HG03432 (cell line): ENCODE results near the gene TKTL1.

Experiments used
- ATAC-seq: cut with Tn5 transposase; IDR thresholded peaks from one replicate; pipeline ENCODE4 v1.9.1; 2021; ENCODE audit warnings: mild to moderate bottlenecking, moderate library complexity; ENCODE audit not compliant: unreplicated experiment

Gene TKTL1

GRCh38 chrX:154358829-154359228 lies 63.2 kb downstream of the TKTL1 start:
- ATAC-seq = no peak

DNA sequence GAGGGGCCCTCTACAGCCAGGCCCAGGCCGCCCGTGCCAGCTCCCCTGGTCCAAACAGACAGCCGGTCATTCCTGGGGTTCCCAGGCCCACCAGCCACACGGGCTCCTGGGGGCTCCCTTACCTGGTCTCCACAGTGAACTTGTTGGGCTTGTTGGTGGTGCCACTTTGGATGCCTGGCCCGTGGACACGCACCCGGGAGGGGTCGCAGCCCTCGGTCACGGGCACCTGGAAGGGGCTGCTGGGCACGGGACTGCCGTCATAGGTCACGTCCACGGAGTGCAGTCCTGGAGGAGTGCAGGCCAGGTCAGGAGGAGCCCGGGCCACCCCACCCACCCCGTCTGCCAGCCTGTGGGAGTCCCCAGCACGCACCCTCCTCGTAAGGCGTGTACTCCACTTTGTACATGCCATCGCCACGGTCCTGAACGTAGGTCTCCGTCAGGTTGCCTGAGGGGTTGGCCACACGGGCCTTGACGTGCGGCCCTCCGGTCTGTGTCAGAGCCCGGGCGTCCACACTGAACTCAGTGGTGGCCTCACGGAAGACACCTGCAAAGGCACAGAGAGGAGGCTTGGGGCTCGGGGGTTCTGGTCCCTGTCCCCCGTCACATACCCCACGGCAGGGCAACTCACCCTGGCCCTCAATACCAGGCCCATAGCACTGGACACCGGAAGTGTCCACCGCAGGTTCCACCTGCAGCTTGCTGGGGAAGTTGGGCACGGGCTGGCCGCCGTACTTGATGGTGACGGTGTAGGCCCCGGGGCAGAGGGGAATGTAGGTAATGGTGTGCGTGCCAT lies 64.0 kb downstream of the TKTL1 start:
- no peak for ATAC-seq

DNA sequence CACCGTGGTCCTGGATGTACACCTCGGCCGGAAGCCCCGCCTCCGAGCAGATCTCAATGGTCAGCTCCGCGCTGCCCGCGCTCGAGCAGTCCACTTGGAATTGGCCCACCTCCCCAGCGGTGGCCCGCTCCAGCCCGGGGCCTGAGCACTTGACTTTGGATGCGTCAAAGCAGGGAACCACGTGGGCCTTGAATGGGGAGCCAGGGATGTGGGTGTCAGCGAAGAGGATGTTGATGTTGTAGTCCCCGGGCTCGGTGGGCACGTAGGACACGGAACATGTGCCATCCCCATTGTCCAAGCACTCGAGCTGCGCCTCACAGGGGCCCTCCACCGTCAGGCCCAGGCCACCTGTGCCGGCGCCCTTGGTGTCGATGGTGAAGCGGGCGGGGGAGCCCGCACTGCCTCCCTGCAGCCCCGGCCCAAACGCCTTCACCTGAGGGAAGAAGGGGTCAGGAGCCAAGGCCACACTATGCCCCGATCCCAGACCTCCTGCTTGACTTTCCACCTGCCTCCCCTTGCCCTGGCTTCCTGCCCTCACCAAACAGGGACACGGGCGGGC lies 64.6 kb downstream of the TKTL1 start:
- no peak for ATAC-seq

DNA sequence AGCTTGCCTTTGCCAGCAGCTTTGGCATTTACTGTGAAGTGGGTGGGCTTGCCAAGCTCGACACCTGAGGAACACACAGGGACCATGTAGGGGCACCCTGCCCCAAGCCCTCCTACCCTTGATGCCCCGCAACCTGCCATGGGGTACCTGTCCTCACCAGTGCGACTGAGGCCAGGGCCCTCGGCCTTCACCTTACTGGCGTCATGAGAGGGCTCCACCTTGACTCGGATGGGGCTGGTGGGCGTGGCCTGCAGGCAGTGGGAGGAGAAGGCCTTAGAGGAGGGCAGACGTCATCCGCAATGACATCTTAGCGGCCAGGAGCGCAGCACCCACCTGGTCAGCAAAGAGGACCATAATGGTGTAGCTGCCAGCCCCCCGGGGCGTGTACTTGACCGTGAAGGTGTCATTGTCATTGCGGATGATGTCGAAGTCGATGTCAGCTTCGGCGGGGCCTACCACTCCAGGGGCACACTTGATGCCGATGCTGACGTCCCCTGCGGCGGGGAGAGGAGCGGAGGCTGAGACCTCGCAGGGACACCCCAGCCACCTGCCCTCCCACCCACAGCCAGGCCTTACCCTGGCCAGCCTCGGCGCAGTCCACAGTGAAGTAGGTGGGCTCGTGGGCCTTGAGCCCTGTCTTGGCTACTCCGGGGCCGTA lies 66.6 kb downstream of the TKTL1 start:
- no peak for ATAC-seq

DNA sequence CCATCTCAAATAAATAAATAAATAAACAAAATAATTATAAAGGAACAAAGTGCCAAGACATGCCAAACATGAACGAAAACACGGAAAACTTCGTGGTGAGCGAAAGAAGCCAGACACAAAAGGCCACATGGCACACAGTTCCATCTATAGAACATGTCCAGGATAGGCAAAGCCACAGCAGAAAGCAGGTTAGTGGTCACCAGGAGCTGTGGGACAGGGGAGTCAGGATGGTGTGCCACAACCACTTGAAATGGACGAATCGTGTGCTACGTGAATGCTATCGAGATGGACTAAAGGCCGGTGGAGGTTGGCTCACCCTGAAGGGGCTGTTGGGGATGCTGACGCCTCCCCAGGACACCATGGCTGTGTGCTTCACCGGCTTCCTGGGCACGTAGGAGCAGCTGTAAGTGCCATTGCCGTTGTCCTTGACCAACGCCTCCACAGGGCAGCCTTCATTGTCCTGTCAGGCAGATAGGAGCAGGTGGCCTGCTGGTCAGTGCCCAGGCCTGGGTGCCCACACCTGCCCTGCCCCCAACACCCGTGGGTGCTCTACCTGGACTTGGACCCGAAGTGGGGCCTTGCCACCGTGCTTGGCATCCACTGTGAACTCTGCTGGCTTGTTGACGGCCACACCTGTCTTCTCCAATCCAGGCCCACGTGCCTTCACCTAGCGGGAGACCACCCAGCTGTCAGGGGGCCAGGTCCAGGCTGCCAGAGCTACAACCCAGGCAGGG lies 68.3 kb downstream of the TKTL1 start:
- no peak for ATAC-seq

- no peak for ATAC-seq
Observed at GRCh38 chrX:154365052-154365600, 69.5 kb downstream of the TKTL1 start.

DNA sequence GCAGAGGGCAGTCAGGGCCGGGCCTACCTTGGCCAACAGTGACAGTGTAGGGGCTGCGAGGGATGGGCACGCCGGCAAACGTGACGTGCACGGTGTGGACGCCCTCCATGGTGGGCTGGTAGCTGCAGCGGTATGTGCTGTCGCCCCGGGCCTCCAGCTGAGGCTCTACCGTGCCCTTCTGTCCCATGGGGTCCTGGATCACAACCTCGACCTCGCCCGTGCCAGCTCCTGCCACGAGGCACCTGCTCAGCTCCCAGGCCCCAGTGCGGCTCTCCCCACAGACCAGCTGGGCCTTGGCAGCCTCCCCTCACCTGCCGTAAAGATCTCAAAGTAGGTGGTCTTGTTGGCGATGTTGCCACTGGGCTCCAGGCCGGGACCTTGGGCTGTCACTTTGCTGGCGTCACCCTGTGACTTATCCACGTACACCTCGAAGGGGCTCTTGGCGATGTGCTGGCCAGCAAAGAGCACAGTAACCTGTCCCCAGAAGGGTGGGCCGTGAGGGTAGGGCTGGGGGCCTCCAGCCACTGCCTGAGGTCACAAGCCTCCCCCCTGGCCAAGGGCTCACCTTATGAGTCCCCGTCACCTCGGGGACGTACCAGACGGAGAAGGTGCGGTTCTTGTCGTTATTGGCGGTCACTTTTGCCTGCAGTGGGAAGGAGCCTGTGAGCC lies 70.5 kb downstream of the TKTL1 start:
- ATAC-seq = no peak

DNA sequence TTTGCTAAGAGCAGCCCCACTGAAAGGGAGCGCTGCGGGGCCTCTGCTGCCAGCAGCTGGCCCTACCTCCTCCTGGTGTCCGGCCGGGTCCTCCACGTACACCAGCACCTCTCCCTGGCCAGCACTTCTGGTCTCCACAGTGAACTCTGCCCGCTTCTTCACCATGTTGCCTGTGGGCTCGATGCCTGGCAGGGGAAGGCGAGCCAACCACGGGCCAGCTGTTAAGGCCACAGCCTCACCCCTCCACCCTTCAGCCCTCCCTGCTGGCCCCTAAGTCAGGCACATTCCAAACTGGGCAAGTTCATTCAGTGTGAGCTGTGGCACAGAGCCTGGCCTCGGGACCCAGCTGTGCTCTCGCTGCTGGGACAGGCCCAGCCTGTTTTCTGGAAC lies 71.1 kb downstream of the TKTL1 start:
- ATAC-seq = no peak

DNA sequence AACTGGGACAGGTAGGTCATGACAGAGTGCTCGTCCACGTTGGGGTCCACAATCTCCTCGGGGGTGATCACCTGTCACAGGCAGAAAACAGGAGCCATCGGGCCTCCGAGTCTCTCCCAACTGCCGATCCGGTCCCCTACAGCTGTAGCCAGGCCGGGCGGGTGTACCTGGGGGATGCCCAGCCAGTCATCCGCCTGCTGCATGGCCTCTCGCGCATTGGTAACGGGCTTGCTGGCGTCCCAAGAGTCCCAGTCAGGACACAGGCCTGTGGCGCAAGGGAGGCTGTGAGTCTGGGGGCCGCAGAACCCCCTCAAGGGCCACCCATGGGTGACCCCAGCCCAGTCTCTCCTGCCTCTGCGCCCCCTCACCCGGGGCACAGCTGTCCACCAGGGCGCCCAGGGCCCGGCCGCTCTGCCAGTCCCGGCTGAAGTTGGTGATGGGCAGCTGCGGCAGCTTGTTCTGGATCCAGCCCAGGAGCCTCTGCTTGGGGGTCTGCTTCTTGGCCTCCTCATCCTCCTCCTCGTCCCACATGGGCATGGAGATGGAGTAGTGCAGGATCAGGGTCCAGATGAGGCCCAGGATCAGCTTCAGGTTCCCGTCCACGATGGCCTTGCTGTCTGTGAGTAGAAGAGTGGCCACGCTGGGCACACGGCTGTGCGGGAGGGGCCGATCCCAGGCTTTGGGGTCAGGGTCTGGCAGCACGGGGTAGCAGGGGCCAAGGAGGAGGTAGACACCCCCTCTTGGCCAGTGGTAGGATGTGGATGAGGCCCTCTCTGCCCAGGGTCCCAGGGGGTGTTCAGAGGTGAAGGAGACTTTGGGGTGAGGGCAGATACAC lies 72.1 kb downstream of the TKTL1 start:
- ATAC-seq = no peak

DNA sequence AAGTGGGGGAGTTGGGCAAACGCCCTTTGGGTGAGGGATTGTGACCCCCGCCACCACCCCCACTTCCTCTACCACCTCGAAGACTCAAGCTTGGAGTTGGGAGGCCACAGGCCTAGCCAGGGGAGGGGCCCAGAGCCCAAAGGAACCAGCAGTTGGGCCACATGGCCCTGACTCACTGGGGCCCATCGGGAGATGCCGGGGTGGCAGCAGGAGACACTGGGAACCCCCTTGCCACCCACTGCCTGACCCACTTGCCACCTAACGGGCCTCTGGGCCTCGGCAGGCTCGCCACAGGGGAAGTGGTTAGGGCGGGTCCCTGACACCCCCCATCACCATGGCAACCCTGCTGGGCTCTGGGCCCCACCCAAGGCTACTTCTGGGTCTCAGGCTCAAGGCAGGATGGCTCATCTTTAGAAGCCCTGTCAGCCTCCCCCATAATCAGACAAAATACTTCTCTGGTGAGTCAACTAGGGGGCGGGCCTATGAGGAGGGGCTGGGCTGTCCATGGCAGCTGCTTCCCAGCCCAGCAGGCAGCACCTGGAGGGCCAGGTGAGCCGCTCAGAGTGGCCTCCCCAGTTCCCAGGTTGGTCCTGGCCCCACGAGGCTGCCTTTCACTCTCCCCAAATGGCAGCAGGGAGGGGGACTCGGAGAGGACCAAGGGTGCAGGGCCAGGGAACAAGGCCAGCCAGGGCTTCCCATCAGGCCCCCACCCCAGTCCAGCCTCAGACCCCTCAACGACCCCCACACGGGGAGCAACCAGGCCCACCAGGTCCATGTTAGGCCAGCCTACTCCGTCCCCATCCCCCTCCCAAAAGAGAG lies 73.2 kb downstream of the TKTL1 start:
- ATAC-seq = peak; percentile 38

DNA sequence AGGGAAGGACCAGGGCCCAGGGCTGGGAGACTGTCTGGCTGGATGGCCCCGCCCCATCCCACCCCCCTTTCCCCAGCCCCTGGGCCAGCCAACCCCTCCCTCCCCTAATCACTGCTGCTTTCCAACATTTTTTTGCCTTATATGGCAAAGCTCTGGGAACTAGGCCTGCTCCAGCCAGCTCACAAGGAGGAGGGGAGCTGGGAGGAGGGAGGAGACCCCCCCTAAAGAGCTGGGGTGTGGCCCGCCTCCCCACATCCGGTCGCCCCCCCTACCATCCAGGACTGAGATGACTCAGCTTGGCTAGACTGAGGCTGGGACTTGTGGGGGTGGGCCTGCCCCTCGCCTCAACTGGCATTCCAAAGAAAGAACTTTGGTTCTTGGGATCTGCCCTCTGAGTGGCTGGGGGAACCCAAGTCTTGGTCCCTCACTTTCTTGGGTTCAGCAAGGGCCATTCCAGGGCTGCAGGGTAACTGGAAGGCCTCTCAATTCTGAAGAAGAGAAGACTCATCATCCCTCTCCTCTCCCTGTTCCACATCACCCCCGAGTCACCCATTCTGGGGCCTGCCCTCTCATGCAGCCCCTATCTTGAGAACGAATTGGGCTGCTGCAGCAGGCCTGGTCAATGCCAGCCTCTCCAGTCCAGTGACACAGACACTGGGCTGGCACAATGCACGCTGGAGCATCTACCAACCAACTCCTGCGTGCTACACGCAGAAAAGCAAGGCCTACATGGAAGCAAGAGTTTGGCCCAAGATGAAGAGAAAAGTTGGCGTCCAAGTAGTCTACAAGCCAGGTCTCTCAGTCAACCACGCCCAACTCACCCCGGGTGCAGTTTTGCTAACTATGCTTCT lies 74.1 kb downstream of the TKTL1 start:
- ATAC-seq = peak; percentile 30

GRCh38 chrX:154370300-154371016 lies 74.9 kb downstream of the TKTL1 start:
- no peak for ATAC-seq

DNA sequence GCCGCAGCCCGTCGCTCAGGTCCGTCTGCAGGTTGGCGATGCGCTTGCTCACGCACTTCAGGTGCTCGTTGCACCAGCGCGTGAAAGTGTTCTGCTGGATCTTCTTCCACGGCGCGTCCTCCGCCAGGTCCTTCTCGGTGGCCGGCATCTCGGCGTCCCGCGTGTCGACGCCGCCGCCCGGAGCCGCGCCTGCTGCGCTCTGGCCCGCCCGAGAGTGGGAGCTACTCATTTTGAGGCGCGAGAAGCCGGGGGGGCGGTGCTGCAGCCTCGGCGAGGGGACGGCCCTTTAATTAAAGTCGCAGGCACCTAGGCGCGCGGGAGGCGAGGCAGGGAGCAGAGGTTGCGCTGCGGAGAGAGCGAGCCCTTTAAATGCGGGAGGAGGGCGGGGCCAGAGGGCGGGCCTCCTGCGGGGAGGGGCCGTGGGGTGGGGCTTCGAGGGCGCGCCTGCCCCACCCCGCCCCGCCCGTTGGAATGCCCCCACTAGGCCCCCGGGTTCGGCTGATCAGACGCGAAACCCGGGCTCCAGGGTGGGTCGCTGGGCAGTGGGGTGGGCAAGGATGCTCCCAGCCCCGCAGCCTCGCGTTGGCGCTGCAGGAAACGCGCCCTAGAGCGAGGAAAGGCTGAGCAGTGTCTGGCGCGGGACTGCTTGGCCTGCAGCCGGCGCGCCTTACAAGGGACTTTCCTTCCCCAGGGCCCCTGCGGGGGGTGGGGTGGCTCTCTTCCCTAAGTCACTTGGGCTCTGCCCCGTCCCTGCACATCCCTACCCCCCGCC lies 75.6 kb downstream of the TKTL1 start:
- peak; percentile 61 for ATAC-seq

DNA sequence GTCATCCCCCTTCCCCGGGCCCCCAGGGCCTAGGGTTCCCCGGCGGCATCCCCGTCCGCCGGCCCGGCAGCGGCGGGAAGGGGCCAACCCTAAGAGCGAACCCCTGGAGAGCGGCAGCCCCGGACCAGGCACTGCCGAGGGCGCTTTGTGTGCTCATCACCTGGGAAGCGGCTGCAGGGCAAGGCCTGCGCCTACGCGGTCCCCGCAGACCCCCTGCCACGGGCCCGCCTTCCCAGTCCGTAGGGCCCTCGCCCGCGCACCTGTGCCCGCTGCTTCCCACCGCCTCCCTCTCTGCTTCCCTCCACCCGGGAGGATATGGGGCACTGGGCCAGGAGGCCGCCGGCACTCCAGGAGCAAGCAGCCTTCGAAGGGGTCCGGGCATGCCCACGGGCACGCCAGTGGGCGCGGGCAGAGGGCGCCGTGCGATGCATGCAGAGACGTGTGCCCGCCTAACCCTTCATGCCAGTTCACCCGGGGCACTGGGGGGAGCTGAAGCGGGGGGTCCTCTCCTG lies 76.2 kb downstream of the TKTL1 start:
- no peak for ATAC-seq

DNA sequence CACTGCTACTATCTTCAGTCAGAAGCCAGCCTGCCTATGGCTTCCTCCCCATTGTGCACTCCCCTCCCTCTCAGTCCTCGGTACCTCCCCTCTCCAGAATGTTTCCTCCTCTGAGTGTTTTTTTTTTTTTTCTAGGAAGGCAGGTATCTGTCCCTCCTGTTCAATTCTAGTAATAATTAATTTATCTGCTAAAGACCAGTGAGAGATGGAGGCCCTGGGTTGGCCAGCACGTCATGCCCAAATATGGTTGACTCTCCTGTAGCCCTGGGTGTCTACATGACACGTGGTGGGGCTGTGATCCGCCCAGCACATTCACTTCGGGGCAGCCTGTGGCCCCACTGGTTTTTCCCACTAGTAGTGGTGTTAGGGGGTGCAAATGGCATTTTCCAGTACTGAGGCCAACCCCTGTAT lies 77.0 kb downstream of the TKTL1 start:
- ATAC-seq = no peak
